Stomach (tissue), 9 donors: ENCODE measurements around the gene DUSP8. TPM values are rescaled to one million over a fixed set of nuclear protein-coding genes. Genes with fewer than 3 reads are reported as not detected.

Experiments
- DNase-seq, 2 donors: peaks; one replicate each; pipeline versions ENCODE4 v3.0.0 to v3.0.0-alpha.2; 2013 to 2019
- H3K27ac ChIP-seq, 5 donors: fragments of 200-600 bp in 4 of 5; sonication (generic) in 4 of 5; one replicate each; pipeline ENCODE4 v1.5.1; 2013 to 2019; ENCODE audit warnings: mild to moderate bottlenecking in 1 of 5, moderate library complexity in 1 of 5
- H3K27me3 ChIP-seq, 3 donors: fragments of 200-600 bp; sonication (generic); one replicate each; pipeline ENCODE4 v1.5.1; 2017 to 2019; ENCODE audit warnings: mixed run types in 1 of 3
- H3K36me3 ChIP-seq, 4 donors: fragments of 200-600 bp; sonication (generic); 1 replicate in 3 of 4; 2 replicates in 1 of 4; pipeline ENCODE4 v1.5.1; 2016 to 2019
- H3K4me1 ChIP-seq, 4 donors: fragments of 200-600 bp; sonication (generic); one replicate each; pipeline ENCODE4 v1.5.1; 2016 to 2019
- H3K4me3 ChIP-seq, 4 donors: fragments of 200-600 bp; sonication (generic) in 3 of 4; one replicate each; pipeline ENCODE4 v1.5.1; 2016 to 2019; ENCODE audit warnings: mild to moderate bottlenecking in 1 of 4
- H3K9me3 ChIP-seq, 4 donors: fragments of 200-600 bp; sonication (generic); one replicate each; pipeline ENCODE4 v1.5.1; 2016 to 2019
- CTCF ChIP-seq, 7 experiments: fragments of 450-650 bp in 4 of 7; fragments of 200-600 bp in 3 of 7; sonication (generic) in 3 of 7; IDR thresholded peaks; one replicate each; pipeline ENCODE4 v1.5.1; 2016 to 2019; ENCODE audit warnings: antibody characterized with exemption in 7 of 7, control low read depth in 2 of 7, mild to moderate bottlenecking in 1 of 7
- EP300 ChIP-seq: sonication (generic); formaldehyde crosslinking; IDR thresholded peaks from one replicate; pipeline ENCODE4 v1.6.1; 2017; ENCODE audit warnings: antibody characterized with exemption
- POLR2A ChIP-seq, 4 donors: fragments of 450-650 bp; IDR thresholded peaks; one replicate each; pipeline ENCODE4 v1.6.1; 2016; ENCODE audit warnings: antibody characterized with exemption in 4 of 4, control low read depth in 2 of 4, mild to moderate bottlenecking in 1 of 4, moderate library complexity in 1 of 4
- POLR2AphosphoS5 ChIP-seq, 3 donors: sonication (generic); formaldehyde crosslinking; IDR thresholded peaks; one replicate each; pipeline ENCODE4 v1.6.1; 2016; ENCODE audit warnings: antibody characterized with exemption in 3 of 3
- WGBS, 5 donors: extraction: QIAGEN DNeasy Blood & Tissue Kit in 3 of 5; methylation state at CpG; one replicate each; pipeline versions ENCODE4 v1.1.5 to v1.1.7; 2013 to 2018; 5-methylcytosine and 5-hydroxymethylcytosine counted together
- intact Hi-C: fragments of 100-400 bp; cut with DNase I; formaldehyde crosslinking; loops from one replicate; pipeline ENCODE4 v1.15.1; 2023; ENCODE audit warnings: low total_unique reads
- polyA plus RNA-seq, 3 donors: library from polyadenylated mRNA; stranded (reverse); fragments of 200-250 nt; gene quantifications; one replicate each; pipeline ENCODE4 v1.2.3, GENCODE V29; 2013
- total RNA-seq, 5 donors: library from RNA; depleted of rRNA; stranded (reverse); fragments of >200 nt; gene quantifications; one replicate each; pipeline versions ENCODE4 v1.1.0 to v1.2.3, GENCODE V29; 2014 to 2016
- donor health status: healthy with polysubstance abuse.
- donor health status: Bipolar disorder and iron deficiency.
- donor health status: healthy.

Gene DUSP8
- total and polyA plus RNA-seq, 8 donors = 0.58 to 31.6 (median 2.6) TPM

DNA sequence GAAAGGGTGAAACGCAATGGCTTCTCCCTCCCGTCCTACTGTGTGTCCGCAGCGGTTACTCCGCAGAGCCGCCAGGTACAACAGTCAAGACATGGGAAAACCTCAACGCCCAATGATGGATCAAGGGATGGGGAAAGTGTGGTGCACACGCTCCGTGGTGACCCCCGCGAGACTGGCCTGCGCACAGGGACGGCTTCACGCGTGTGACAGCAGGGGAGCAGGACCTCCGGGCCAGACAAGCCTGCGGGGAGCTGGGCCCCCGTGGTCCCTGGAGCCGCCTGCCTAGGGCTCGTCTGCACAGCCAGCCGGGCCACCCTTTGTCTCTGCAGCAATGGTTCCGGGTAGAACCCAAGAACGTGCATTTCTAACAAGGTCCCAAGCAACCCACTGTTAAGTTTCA lies 53.8 kb downstream of the DUSP8 start:
- no peaks in the 10 kb centered on the region for H3K9me3 ChIP-seq
- intact Hi-C loops = loop anchor here (10.0 kb wide), 1 partner anchor 224 kb away; no protein-coding TSS in a partner anchor
- 92 to 96% (median 94%) methylated on average over 16 to 23 of the region's 23 CpGs for WGBS, 5 donors
- no peak for DNase-seq
- H3K27me3 ChIP-seq = no peaks in the 10 kb centered on the region
- no peak overlapping the region for H3K4me3 ChIP-seq
- no peaks in the 10 kb centered on the region for H3K36me3 ChIP-seq
- H3K4me1 ChIP-seq = peaks cover 22 to 67% (median 48%) of the 10 kb centered on the region in 4 donors
- TF ChIP-seq EP300 = no peak
- TF ChIP-seq POLR2A (IDR thresholded peaks at IDR 0.05) = no peak
- no peak for TF ChIP-seq CTCF (IDR thresholded peaks at IDR 0.05)
- TF ChIP-seq POLR2AphosphoS5 (IDR thresholded peaks at IDR 0.05) = no peak
- H3K27ac ChIP-seq = no peak overlapping the region

GRCh38 chr11:1517117-1518005 lies 54.7 kb downstream of the DUSP8 start:
- WGBS, 5 donors = 85 to 88% (median 86%) methylated on average over 28 of the region's 28 CpGs
- no peak overlapping the region for H3K4me3 ChIP-seq
- DNase-seq = no peak
- no peaks in the 10 kb centered on the region for H3K27me3 ChIP-seq
- H3K4me1 ChIP-seq = peaks cover 22 to 77% (median 50%) of the 10 kb centered on the region in 4 donors
- no peak overlapping the region for H3K27ac ChIP-seq
- no peaks in the 10 kb centered on the region for H3K9me3 ChIP-seq
- intact Hi-C loops = loop anchor here (10.0 kb wide), 1 partner anchor 223 kb away; no protein-coding TSS in a partner anchor
- no peak for TF ChIP-seq CTCF (IDR thresholded peaks at IDR 0.05)
- TF ChIP-seq POLR2A (IDR thresholded peaks at IDR 0.05) = no peak
- no peak for TF ChIP-seq EP300
- no peak for TF ChIP-seq POLR2AphosphoS5 (IDR thresholded peaks at IDR 0.05)
- no peaks in the 10 kb centered on the region for H3K36me3 ChIP-seq

- DNase-seq = no peak
- TF ChIP-seq POLR2A (IDR thresholded peaks at IDR 0.05) (no peak), POLR2AphosphoS5 (IDR thresholded peaks at IDR 0.05) (no peak), CTCF (IDR thresholded peaks at IDR 0.05) (no peak), EP300 (no peak)
- Histone ChIP-seq H3K27me3 (no peaks in the 10 kb centered on the region), H3K27ac (no peak overlapping the region), H3K36me3 (no peaks in the 10 kb centered on the region), H3K9me3 (no peaks in the 10 kb centered on the region), H3K4me1 (peaks cover 22 to 84% (median 52%) of the 10 kb centered on the region in 4 donors), H3K4me3 (no peak overlapping the region)
- intact Hi-C loops = loop anchor here (10.0 kb wide), 1 partner anchor 222 kb away; no protein-coding TSS in a partner anchor
- 77 to 86% (median 77%) methylated on average over 19 of the region's 19 CpGs for WGBS, 5 donors
Measured at GRCh38 chr11:1516273-1517067, 55.6 kb downstream of the DUSP8 start.
